ENCODE results near the gene UBR4. TPM values are rescaled to one million over a fixed set of nuclear protein-coding genes. Genes with fewer than 3 reads are reported as not detected.

The UBR4 gene
- total RNA-seq, 2 experiments from 2014 or later = 109 to 110 TPM

DNA sequence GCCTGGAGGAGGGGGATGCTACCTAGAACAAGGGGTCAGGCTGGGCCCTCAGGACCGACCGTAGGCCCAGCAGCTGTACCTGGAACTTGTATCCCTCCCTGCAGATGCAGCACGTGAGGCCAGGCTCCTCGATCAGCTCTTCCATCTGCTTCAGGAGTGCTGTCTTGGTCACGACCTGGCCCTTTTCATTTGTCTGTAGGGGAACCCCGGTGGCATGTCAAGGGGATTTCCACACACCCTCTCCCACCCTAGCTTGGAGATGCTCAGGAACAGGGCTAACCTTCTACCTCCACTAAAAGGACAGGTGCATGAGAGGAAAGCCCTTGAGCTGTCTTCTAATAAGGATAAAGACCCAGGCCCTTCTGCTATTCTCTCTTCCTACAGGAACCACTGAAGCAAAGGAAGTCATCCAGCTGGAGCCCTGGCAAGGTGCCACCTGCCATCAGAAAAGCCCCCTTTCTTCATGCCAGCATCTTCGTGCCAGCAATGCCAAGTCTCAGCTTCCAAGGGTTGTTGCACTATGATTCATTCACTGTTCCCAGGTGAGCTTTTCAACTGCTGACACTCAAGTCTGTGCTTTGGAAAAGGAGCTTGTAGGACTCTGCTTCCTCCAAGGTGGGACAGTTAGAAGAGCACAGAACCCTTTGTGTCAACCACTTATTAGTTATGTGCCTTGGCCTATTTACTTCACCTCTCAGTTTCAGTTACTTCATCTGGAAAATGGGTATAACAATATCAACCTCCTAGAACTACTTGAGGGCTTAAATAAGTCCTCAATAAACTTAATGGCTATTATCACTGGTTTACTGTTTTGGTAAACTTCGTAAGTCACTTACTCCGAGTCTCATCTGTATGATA, 122.1 kb downstream of the UBR4 start:
- Mint-ChIP-seq H3K36me3 (peaks cover 44% of the 10 kb centered on the region), H3K9me3 (no peaks in the 10 kb centered on the region), H3K4me1 (peaks cover 19% of the 10 kb centered on the region), H3K27ac (peak overlapping the region; percentile 72), H3K4me3 (no peak overlapping the region), H3K27me3 (no peaks in the 10 kb centered on the region)
- peak; percentile 36 for DNase-seq

DNA sequence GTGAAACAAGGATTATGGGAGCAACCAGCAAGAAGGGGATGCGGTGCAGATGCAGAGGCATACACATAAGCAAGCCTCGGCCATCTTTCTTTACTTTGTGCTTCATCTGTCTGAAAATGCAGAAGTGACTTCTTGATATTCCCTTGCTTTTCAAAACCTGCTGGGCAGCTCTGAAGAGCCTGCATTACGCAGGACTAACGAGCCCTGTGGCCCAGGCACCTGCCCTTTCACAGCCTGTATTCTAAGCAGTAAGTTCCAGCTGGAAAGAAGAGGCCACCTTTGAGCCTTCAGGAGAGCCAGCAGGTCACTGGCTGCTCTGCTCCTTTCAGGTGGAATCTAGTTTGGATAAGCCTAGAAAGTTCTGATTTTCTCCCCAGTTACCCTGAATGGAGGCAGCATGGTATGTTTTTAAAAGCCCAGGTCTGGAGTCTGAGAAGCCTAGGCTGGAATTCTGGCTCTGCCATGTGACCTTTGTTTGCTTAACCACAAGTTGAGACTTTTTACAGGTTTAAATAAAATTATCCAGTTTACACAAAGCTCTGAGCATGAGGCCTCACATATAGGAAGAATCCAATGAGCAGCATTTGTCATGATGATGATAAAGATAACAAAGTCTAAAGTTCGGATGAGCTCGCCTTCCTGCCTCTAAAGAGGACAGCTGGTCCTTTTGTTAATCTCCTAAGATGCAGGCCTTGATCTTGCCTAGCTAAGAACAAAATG, 122.9 kb downstream of the UBR4 start:
- peaks cover 42% of the 10 kb centered on the region for H3K36me3 Mint-ChIP-seq

DNA sequence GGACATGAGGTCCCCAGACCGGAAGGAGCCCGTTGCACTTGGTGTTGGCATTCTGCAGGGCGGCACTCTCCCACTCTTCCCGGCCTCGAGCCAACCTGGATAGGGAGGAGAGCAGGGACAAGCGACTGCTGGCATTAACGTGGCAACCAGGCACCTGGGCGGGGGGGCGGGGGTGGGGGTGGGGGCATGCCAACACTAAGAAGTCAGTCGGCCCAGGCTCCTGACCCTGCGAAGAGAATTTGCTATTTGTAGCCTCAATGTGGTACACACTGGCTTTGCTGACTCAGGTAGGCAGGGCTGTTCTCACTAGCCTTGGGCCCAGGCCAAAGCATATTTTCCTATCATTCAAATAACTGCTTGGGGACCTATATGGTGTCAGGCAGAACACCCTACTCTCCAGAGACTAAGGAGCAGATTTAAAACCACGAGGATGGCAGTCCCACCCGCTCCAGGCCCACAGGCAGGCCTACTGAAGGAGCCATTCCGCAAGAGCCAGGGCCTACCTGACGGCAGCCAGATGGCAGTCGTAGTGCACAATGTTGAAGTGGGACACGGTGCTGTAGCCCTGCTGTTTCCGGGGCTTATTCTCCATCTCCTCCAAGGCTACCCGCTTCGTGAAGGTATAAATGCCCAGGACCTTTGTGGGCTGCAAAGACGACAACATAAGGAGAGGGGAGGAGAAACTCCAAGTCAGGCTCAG, 123.7 kb downstream of the UBR4 start:
- Mint-ChIP-seq H3K9me3 (no peaks in the 10 kb centered on the region), H3K27me3 (no peaks in the 10 kb centered on the region), H3K36me3 (peaks cover 41% of the 10 kb centered on the region), H3K4me3 (no peak overlapping the region), H3K4me1 (peaks cover 21% of the 10 kb centered on the region), H3K27ac (no peak overlapping the region)
- no peak for DNase-seq

More for the DNA sequence above, 122.9 kb downstream of the UBR4 start:
- H3K4me3 Mint-ChIP-seq = no peak overlapping the region
- DNase-seq = no peak
- H3K27ac Mint-ChIP-seq = peak overlapping the region; percentile 72
- no peaks in the 10 kb centered on the region for H3K9me3 Mint-ChIP-seq
- H3K4me1 Mint-ChIP-seq = peaks cover 19% of the 10 kb centered on the region
- no peaks in the 10 kb centered on the region for H3K27me3 Mint-ChIP-seq

DNA sequence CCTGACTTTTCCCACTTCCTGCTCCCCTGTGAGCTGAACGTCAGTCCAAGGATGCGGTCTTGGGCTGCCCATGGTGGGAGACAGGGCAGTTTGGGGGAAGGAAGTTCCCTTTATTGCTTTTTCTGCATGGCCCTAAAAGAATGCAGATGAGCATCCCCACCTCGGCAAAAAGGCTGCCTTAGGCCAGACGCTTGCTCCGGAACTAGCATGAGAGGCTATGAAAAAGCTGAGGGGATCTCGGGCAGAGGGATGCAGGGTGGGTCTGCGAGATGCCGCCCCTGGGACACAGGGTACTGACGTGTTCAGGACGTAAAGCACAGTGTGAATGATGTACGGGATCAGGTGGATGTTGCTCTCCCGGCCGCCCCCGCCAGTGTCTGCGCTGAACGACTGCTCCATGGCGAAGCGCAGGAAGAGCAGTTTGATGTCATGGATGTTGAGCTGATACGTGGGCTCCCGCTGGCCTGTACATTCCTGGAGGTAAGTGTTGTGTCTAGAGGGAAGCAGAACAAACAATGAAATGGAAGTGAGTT, 125.8 kb downstream of the UBR4 start:
- no peak for DNase-seq
- H3K4me3 Mint-ChIP-seq = no peak overlapping the region
- no peak overlapping the region for H3K27ac Mint-ChIP-seq
- H3K36me3 Mint-ChIP-seq = peaks cover 42% of the 10 kb centered on the region
- H3K4me1 Mint-ChIP-seq = peaks cover 19% of the 10 kb centered on the region
- H3K9me3 Mint-ChIP-seq = no peaks in the 10 kb centered on the region
- no peaks in the 10 kb centered on the region for H3K27me3 Mint-ChIP-seq

DNA sequence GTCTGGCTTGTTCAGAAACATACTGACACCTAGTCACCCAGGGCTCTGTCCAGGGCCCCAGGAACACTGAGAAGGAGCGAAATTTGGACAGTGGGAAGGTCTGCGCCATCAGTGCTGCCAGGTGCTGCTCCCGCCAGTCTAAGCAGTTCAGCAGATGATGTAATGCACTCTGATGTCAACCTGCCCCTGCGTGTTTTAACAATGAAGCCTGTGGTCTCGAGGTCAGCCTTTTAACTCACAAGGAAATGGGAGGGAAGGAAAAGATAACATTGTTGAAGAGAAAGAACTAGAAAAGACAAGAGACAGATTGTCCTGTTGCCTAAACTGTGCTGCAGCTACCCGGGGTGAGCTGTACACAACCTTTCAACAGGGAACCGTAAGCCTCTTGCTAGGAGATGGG, 127.0 kb downstream of the UBR4 start:
- DNase-seq = no peak
- Mint-ChIP-seq H3K27me3 (no peaks in the 10 kb centered on the region), H3K4me3 (no peak overlapping the region), H3K36me3 (peaks cover 33% of the 10 kb centered on the region), H3K27ac (peak overlapping the region; percentile 2), H3K9me3 (no peaks in the 10 kb centered on the region), H3K4me1 (peaks cover 9% of the 10 kb centered on the region)

DNA sequence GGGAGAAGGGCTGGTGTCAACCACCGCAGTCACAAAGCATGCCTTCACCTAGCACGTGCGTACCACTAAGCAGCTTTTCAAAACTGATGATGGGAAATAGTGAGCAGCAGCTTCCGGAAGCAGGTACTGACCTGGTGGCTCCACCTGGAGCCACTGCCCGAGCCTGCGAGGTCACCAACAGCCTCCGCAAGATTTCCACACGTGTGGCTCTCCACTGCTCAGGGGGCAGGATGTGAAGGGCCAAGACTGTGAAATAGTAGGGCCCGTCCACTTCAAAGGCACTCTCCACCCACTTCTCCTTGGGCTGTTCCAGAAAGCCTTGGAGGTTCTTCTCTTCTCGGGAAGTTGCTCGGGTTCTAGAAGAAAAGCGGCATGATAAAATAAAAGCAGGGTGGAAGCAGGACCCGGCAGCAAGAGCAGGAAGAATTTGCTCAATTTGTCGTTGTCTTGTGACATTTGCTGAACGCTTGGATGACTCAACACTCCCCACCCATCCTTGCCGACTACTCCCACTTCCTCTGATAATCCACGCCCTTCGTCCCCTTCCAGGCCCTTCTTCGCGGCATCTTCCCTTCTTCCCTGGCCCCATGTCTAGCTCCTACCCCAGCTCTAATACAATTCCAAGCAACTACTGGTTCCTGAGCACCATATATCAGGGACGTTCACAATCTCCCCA, 128.7 kb downstream of the UBR4 start:
- H3K4me3 Mint-ChIP-seq = no peak overlapping the region
- no peak overlapping the region for H3K27ac Mint-ChIP-seq
- DNase-seq = no peak
- H3K36me3 Mint-ChIP-seq = peaks cover 27% of the 10 kb centered on the region
- no peaks in the 10 kb centered on the region for H3K9me3 Mint-ChIP-seq
- H3K4me1 Mint-ChIP-seq = peaks cover 3% of the 10 kb centered on the region
- H3K27me3 Mint-ChIP-seq = no peaks in the 10 kb centered on the region

DNA sequence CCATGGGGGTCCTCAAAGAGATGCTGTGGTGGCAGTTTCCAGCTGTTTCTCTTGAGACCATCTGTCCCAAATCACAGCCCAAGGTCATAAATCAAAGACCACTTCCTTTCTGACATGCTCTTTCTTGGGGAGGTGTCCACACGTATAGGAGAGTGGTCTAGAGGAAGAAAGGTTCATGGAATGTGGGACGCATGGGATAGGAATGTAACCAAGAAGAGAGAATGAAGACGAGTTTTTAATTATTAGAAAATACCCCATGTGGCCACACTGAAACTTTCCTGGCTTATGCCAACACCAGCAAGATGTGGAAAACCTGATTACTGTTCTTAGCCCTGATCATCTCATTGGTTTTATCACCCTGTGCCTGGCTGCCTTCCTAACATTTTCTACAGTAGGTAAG, 129.3 kb downstream of the UBR4 start:
- Mint-ChIP-seq H3K4me1 (peaks cover 8% of the 10 kb centered on the region), H3K4me3 (no peak overlapping the region), H3K27ac (no peak overlapping the region), H3K36me3 (peaks cover 24% of the 10 kb centered on the region), H3K9me3 (no peaks in the 10 kb centered on the region), H3K27me3 (no peaks in the 10 kb centered on the region)
- DNase-seq = no peak

DNA sequence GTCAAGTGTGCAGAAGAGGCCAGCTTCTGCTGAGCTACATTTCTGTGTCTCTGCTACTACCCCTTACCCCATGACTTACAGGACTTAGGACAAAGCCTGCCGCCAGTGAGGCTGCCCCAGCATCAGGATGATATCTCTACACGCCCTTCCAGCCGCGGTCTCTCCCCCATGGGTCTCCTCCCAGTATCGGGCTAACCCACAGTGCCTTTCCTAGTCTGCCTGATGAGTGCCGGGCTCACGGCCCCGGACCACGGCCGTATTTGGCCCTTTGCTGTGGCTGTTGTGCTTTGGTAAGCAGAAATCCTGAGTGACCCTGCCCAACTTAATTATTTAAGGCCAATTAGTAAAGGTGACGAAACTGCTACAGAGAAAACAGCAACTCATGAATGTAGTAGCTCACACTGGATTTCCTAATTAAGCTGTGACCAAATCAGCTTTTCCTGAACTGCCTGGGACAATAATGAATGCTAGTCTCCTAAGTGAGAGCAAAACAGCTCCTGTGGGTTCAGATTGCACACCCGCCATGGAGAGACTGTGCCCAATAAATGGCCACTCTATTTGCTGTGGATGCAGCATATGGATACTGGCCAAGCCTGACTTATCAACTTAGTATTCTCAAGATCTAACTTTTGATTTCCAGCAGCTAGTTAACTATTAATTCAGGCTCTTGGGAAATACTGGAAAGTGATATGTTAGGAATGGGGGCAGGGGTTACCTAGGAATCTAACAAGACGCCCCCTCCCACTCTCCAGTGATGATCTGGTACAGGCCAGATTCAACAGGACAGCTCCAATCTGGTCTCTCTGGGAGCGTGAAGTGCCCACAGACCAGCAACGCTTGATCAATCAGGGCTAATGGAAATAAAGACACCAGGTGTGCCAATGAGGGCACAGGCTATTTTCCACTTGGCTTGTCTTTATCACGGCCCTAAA, 130.3 kb downstream of the UBR4 start:
- H3K9me3 Mint-ChIP-seq = no peaks in the 10 kb centered on the region
- H3K27ac Mint-ChIP-seq = no peak overlapping the region
- no peak overlapping the region for H3K4me3 Mint-ChIP-seq
- DNase-seq = no peak
- H3K27me3 Mint-ChIP-seq = no peaks in the 10 kb centered on the region
- peaks cover 18% of the 10 kb centered on the region for H3K4me1 Mint-ChIP-seq
- H3K36me3 Mint-ChIP-seq = peaks cover 30% of the 10 kb centered on the region

DNA sequence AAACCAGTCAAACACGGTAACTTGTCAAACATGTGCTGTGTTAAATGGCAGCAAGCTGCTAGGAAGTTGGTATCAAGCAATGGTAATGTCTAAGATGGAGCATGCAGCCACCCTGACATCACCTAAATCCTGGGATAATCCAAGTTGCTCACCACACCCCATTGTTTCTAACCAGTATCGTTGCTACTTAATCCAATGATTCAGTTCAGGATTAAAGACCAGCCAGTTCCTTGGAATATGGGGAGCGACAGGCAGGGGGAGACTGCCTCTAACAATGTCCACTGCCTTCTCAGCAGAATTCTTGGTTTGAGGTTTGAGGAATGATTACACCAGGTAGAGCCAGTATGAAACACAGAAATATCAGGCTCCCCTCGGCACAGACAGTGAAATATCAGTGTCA, 131.5 kb downstream of the UBR4 start:
- no peaks in the 10 kb centered on the region for H3K27me3 Mint-ChIP-seq
- DNase-seq = no peak
- peaks cover 29% of the 10 kb centered on the region for H3K4me1 Mint-ChIP-seq
- no peaks in the 10 kb centered on the region for H3K9me3 Mint-ChIP-seq
- H3K4me3 Mint-ChIP-seq = no peak overlapping the region
- no peak overlapping the region for H3K27ac Mint-ChIP-seq
- peaks cover 33% of the 10 kb centered on the region for H3K36me3 Mint-ChIP-seq

DNA sequence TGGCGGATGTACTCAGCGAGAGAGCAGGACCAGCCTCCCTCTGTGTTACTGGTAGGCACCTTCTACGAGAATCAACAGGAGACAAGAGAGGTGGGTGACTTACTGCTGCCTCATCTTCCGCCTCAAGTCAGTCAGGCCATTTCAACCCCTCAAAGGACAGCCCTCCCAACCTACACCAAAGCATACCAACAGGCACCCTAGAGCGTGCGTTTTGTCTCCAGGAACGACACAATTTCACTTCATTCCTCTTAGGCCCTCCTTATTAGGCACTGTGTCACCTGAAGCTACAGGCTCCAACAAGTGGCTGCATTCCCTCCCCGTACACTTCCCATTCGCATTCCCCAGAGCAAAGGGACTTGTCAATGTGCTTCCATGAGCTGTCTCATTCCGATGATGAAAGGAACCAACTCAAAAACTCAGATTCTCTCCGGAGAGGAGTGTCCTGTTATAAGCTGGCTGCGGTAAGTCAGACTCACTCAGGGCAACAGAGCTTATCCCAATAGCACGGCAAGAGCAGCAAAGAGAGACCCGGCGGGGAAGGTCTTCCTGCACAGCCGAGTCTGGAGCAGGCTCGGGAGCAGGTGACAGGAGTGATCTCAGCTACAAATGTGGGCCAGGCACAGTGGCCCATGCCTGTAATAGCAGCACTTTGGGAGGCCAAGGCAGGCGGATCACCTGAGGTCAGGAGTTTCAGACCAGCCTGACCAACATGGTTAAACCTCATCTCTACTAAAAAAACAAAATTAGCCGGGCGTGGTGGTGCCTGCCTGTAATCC, 133.0 kb downstream of the UBR4 start:
- DNase-seq = no peak
- Mint-ChIP-seq H3K4me1 (peaks cover 34% of the 10 kb centered on the region), H3K4me3 (no peak overlapping the region), H3K27me3 (no peaks in the 10 kb centered on the region), H3K36me3 (peaks cover 33% of the 10 kb centered on the region), H3K27ac (no peak overlapping the region), H3K9me3 (no peaks in the 10 kb centered on the region)

DNA sequence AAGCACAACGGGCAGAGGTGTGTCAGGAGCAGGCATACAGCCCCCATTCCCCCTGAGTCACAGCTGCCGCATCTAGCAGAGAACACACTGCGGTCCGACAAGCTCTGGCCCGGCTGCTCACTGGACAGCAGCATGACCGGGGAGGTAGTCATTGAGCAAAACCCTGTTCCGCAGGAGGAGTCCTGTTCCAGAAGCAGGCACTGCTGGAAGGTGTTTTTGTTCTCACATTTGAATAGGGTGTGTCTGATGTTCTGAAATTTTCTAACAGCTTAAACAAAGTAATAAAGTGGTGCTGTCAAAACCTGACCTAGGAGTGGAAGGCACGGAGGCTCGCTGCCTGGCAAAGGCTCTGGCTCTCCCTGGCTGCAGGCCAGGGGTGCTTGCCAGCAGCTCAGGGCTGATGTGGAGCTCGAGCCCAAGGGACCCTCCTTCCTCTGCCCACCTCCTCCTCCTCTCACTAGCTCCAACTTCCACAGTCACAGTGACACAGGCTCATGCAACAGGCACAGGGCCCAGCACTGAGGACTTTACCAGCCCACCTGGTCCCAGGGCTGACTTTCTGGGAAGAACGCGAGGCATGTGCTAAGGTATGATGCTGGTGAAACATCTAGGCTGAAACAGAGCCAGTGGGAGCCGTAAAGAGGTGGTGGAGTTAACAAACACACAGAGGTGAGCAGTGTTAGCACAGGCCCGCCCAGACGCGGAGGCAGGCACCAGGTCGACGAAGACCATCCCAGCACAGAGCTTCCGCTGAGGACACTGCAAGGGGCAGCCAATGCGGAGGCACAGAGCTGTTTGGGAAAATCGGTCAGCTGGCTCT, 135.0 kb downstream of the UBR4 start:
- no peaks in the 10 kb centered on the region for H3K27me3 Mint-ChIP-seq
- no peak overlapping the region for H3K4me3 Mint-ChIP-seq
- H3K4me1 Mint-ChIP-seq = peaks cover 33% of the 10 kb centered on the region
- H3K27ac Mint-ChIP-seq = peak overlapping the region; percentile 34
- no peak for DNase-seq
- peaks cover 26% of the 10 kb centered on the region for H3K36me3 Mint-ChIP-seq
- no peaks in the 10 kb centered on the region for H3K9me3 Mint-ChIP-seq

DNA sequence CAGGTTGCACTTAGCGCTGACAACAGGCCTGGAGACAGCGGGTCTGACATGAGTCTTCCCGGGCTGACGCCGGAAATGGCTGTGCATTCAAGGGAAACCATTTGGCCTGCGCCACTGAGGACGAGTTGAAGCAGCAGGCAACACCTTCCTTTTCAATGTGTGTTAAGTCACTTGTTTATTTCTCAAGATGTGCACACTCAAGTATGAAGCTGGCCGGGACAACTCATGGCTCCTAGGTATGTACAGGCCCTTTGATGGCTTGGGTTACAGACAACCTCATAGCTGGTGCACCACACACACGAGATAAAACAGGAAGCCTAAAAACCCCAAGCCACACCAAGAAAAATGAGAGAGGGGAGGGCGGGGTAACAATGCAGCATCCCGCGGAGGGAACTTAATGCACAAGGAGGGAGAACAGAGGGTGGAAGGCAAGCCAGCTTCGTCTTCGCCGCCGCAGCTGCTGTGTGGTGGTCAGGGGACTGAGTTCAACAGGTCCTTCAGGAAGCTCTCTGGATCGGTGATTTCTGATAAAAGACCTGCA, 135.6 kb downstream of the UBR4 start:
- Mint-ChIP-seq H3K27ac (peak overlapping the region; percentile 17), H3K4me1 (peaks cover 33% of the 10 kb centered on the region), H3K27me3 (no peaks in the 10 kb centered on the region), H3K36me3 (peaks cover 26% of the 10 kb centered on the region), H3K9me3 (no peaks in the 10 kb centered on the region), H3K4me3 (no peak overlapping the region)
- DNase-seq = peak; percentile 34

Data from activated naive CD8-positive, alpha-beta T cell treated with anti-CD3 and anti-CD28 coated beads for 36 hours (primary cell).